HAP-1 (cell line): Measurements from ENCODE around the gene SYT15B.
"Not testable (repeated sequence)": the region's sequence is repeated elsewhere in the genome, so short reads cannot be mapped to it uniquely, and the experiment has no call there.

Source experiments
- DNase-seq, 2 experiments: peaks; one replicate each; pipeline ENCODE4 v3.0.0-alpha.2; 2016 to 2020; ENCODE audit warnings: low spot score in 2 of 2
- H3K27me3 ChIP-seq: fragments of 250-450 bp; sonication (Bioruptor Pico); 2 replicates; pipeline ENCODE4 v1.5.1; 2020; ENCODE audit warnings: low read depth, mild to moderate bottlenecking, moderate library complexity
- H3K36me3 ChIP-seq: fragments of 250-450 bp; sonication (Bioruptor Pico); replicated peaks from 2 replicates; pipeline ENCODE4 v1.5.1; 2020; ENCODE audit warnings: mild to moderate bottlenecking
- H3K4me1 ChIP-seq: fragments of 250-450 bp; sonication (Bioruptor Pico); 2 replicates; pipeline ENCODE4 v1.5.1; 2020; ENCODE audit warnings: mild to moderate bottlenecking
- H3K4me3 ChIP-seq: fragments of 250-450 bp; sonication (Bioruptor Pico); 2 replicates; pipeline ENCODE4 v1.5.1; 2020; ENCODE audit warnings: mild to moderate bottlenecking, moderate library complexity
- H3K9me3 ChIP-seq: fragments of 250-450 bp; sonication (Bioruptor Pico); 2 replicates; pipeline ENCODE4 v1.5.1; 2020; ENCODE audit warnings: mild to moderate bottlenecking, moderate library complexity
- in situ Hi-C: fragments of 300-500 bp; cut with MboI; formaldehyde crosslinking; loops from 3 replicates; pipeline ENCODE4 v1.14.3; 2020; ENCODE audit warnings: low sequenced_read_pairs, inconsistent platforms, mixed read lengths

SYT15B gene

GRCh38 chr10:47763554-47764175 is at the start of gene SYT15B:
SYT15B (minus strand) TSS chr10:47763592; CDS start chr10:47762640, 952 bp downstream.
- H3K4me1 ChIP-seq, H3K9me3 ChIP-seq, DNase-seq, H3K27me3 ChIP-seq, H3K36me3 ChIP-seq, H3K4me3 ChIP-seq, in situ Hi-C loops: not testable (repeated sequence)

- DNase-seq, H3K9me3 ChIP-seq, H3K4me3 ChIP-seq, in situ Hi-C loops, H3K4me1 ChIP-seq, H3K27me3 ChIP-seq, H3K36me3 ChIP-seq: not testable (repeated sequence)
These were observed 16.2 kb upstream of the SYT15B start for GRCh38 chr10:47779590-47779989.

GRCh38 chr10:47775361-47776231 is 12.2 kb upstream of the SYT15B start:
- H3K4me1 ChIP-seq, in situ Hi-C loops: not testable (repeated sequence)

GRCh38 chr10:47770745-47771144 is 7.4 kb upstream of the SYT15B start:
- DNase-seq, H3K4me3 ChIP-seq, in situ Hi-C loops, H3K4me1 ChIP-seq, H3K27me3 ChIP-seq, H3K9me3 ChIP-seq, H3K36me3 ChIP-seq: not testable (repeated sequence)

More at GRCh38 chr10:47775361-47776231, 12.2 kb upstream of the SYT15B start:
- H3K4me3 ChIP-seq, H3K36me3 ChIP-seq, H3K9me3 ChIP-seq, H3K27me3 ChIP-seq: not testable (repeated sequence)
- DNase-seq, result peak; percentile 2 to 10

GRCh38 chr10:47768578-47769115 is 5.3 kb upstream of the SYT15B start:
- H3K4me3 ChIP-seq, H3K4me1 ChIP-seq, DNase-seq, in situ Hi-C loops, H3K36me3 ChIP-seq, H3K27me3 ChIP-seq, H3K9me3 ChIP-seq: not testable (repeated sequence)

- H3K36me3 ChIP-seq, in situ Hi-C loops, H3K9me3 ChIP-seq, DNase-seq, H3K4me3 ChIP-seq, H3K27me3 ChIP-seq, H3K4me1 ChIP-seq: not testable (repeated sequence)
These were observed 4.7 kb upstream of the SYT15B start for GRCh38 chr10:47768085-47768484.

GRCh38 chr10:47767236-47767635 is 3.8 kb upstream of the SYT15B start:
- DNase-seq, result not testable (repeated sequence)

GRCh38 chr10:47765232-47765631 is 1.8 kb upstream of the SYT15B start:
- in situ Hi-C loops, H3K9me3 ChIP-seq, H3K4me1 ChIP-seq, H3K27me3 ChIP-seq, DNase-seq, H3K36me3 ChIP-seq, H3K4me3 ChIP-seq: not testable (repeated sequence)

More at GRCh38 chr10:47767236-47767635, 3.8 kb upstream of the SYT15B start:
- H3K4me3 ChIP-seq, H3K36me3 ChIP-seq, H3K4me1 ChIP-seq, H3K9me3 ChIP-seq, H3K27me3 ChIP-seq, in situ Hi-C loops: not testable (repeated sequence)

GRCh38 chr10:47762674-47763553 is 478 bp downstream of the SYT15B start:
- H3K4me1 ChIP-seq, in situ Hi-C loops, H3K9me3 ChIP-seq, H3K36me3 ChIP-seq, DNase-seq, H3K27me3 ChIP-seq, H3K4me3 ChIP-seq: not testable (repeated sequence)

- H3K4me1 ChIP-seq, DNase-seq, H3K27me3 ChIP-seq, H3K36me3 ChIP-seq, in situ Hi-C loops, H3K9me3 ChIP-seq, H3K4me3 ChIP-seq: not testable (repeated sequence)
These were observed 4.5 kb downstream of the SYT15B start for GRCh38 chr10:47758855-47759254.

- H3K9me3 ChIP-seq, in situ Hi-C loops, H3K4me1 ChIP-seq, H3K27me3 ChIP-seq, DNase-seq, H3K4me3 ChIP-seq, H3K36me3 ChIP-seq: not testable (repeated sequence)
These were observed 7.2 kb downstream of the SYT15B start for GRCh38 chr10:47756169-47756568.

GRCh38 chr10:47753871-47754270 is 9.5 kb downstream of the SYT15B start:
- in situ Hi-C loops, H3K36me3 ChIP-seq, H3K4me3 ChIP-seq, H3K9me3 ChIP-seq, H3K4me1 ChIP-seq, H3K27me3 ChIP-seq, DNase-seq: not testable (repeated sequence)

- H3K4me3 ChIP-seq, DNase-seq, in situ Hi-C loops, H3K36me3 ChIP-seq, H3K27me3 ChIP-seq, H3K4me1 ChIP-seq, H3K9me3 ChIP-seq: not testable (repeated sequence)
These were observed 10.2 kb downstream of the SYT15B start for GRCh38 chr10:47753176-47753575.
